Fibroblast of pulmonary artery (primary cell): ENCODE results near the gene SMCO1.
"Not testable (repeated sequence)": the region's sequence is repeated elsewhere in the genome, so short reads cannot be mapped to it uniquely, and the experiment has no call there.

Experiments used
- DNase-seq: peaks from one replicate; pipeline ENCODE4 v3.0.0-alpha.2; 2010; ENCODE audit warnings: low read depth
- H3K4me3 ChIP-seq: replicated peaks from 2 replicates; pipeline ENCODE4 v1.5.1; 2011; ENCODE audit warnings: low read depth, mild to moderate bottlenecking, control low read depth, low read length, moderate library complexity
- CTCF ChIP-seq: IDR thresholded peaks from 2 replicates; pipeline ENCODE4 v1.5.1; 2011; ENCODE audit warnings: mild to moderate bottlenecking, control low read depth, low read length, inconsistent platforms; ENCODE audit errors: missing control alignments

Gene SMCO1

GRCh38 chr3:196553551-196553950 is 38.4 kb upstream of the SMCO1 start:
- DNase-seq = no peak
- no peak for TF ChIP-seq CTCF
- H3K4me3 ChIP-seq = no peak overlapping the region

GRCh38 chr3:196552253-196552652 is 37.1 kb upstream of the SMCO1 start:
- H3K4me3 ChIP-seq = no peak overlapping the region
- TF ChIP-seq CTCF = no peak
- no peak for DNase-seq

- H3K4me3 ChIP-seq, DNase-seq: not testable (repeated sequence)
These were observed 35.0 kb upstream of the SMCO1 start for GRCh38 chr3:196550172-196550571.

- not testable (repeated sequence) for H3K4me3 ChIP-seq, DNase-seq
These were observed 34.2 kb upstream of the SMCO1 start for GRCh38 chr3:196549312-196549711.

GRCh38 chr3:196547067-196547466 is 31.9 kb upstream of the SMCO1 start:
- no peak for DNase-seq
- H3K4me3 ChIP-seq = no peak overlapping the region
- no peak for TF ChIP-seq CTCF

- TF ChIP-seq CTCF = no peak
- DNase-seq = no peak
- H3K4me3 ChIP-seq = no peak overlapping the region
These were observed 31.4 kb upstream of the SMCO1 start for GRCh38 chr3:196546537-196546936.

- no peak for DNase-seq
- no peak for TF ChIP-seq CTCF
- no peak overlapping the region for H3K4me3 ChIP-seq
These were observed 29.4 kb upstream of the SMCO1 start for GRCh38 chr3:196544491-196544992.

- no peak overlapping the region for H3K4me3 ChIP-seq
- DNase-seq = no peak
- no peak for TF ChIP-seq CTCF
These were observed 26.7 kb upstream of the SMCO1 start for GRCh38 chr3:196541684-196542445.
